Naive B cell (primary cell): ENCODE results near the gene CALML5. TPM values are rescaled to one million over a fixed set of nuclear protein-coding genes. Genes with fewer than 3 reads are reported as not detected.
A peak's percentile ranks its signal among the peaks of the same experiment; 100 is the strongest.

Source experiments
- ATAC-seq, 2 donors: fragments of 150-1000 bp; cut with Tn5 transposase; 2 replicates each; pipeline ENCODE4 v1.10.0; 2021; ENCODE audit warnings: low read depth in 2 of 2, mild to moderate bottlenecking in 2 of 2, moderate library complexity in 2 of 2
- DNase-seq: peaks from one replicate; pipeline ENCODE4 v3.0.0; 2022
- H3K27ac Mint-ChIP-seq, 6 donors: one replicate each; pipeline ENCODE4 v1.8.0; 2020 to 2022; ENCODE audit warnings: mild to moderate bottlenecking in 6 of 6, mixed read lengths in 6 of 6, moderate library complexity in 5 of 6, inconsistent platforms in 2 of 6
- H3K27me3 Mint-ChIP-seq, 3 donors: one replicate each; pipeline ENCODE4 v1.8.0; 2021 to 2022; ENCODE audit warnings: mixed read lengths in 3 of 3, mild to moderate bottlenecking in 1 of 3
- H3K36me3 Mint-ChIP-seq, 2 donors: one replicate each; pipeline ENCODE4 v1.8.0; 2020 to 2022; ENCODE audit warnings: mixed read lengths in 2 of 2, inconsistent platforms in 1 of 2, mild to moderate bottlenecking in 1 of 2
- H3K4me1 Mint-ChIP-seq, 3 donors: one replicate each; pipeline ENCODE4 v1.8.0; 2020 to 2022; ENCODE audit warnings: mixed read lengths in 3 of 3, inconsistent platforms in 1 of 3, mild to moderate bottlenecking in 1 of 3, moderate library complexity in 1 of 3
- H3K4me3 Mint-ChIP-seq, 8 donors: one replicate each; pipeline ENCODE4 v1.8.0; 2020 to 2022; ENCODE audit warnings: mild to moderate bottlenecking in 8 of 8, mixed read lengths in 8 of 8, moderate library complexity in 8 of 8, inconsistent platforms in 2 of 8
- H3K9me3 Mint-ChIP-seq, 7 donors: one replicate each; pipeline ENCODE4 v1.8.0; 2020 to 2022; ENCODE audit warnings: mixed read lengths in 7 of 7, mild to moderate bottlenecking in 5 of 7, inconsistent platforms in 2 of 7, moderate library complexity in 1 of 7
- polyA plus RNA-seq, 6 donors: library from polyadenylated mRNA; unstranded; fragments of 300-500 nt; fragmentation: Illumina TruSeq; gene quantifications; one replicate each; pipeline ENCODE4 v1.2.3, GENCODE V29; 2021; ENCODE audit warnings: low read depth in 6 of 6

Gene CALML5
- polyA plus RNA-seq, 6 donors from 2014 or later = not detected

- ATAC-seq (no peak), DNase-seq (no peak)
- no peaks in the 10 kb centered on the region for H3K36me3 Mint-ChIP-seq
- H3K9me3 Mint-ChIP-seq = peaks cover 0 to under 1% (median 0%) of the 10 kb centered on the region in 7 donors
- peaks cover 0 to 19% (median 11%) of the 10 kb centered on the region in 3 donors for H3K27me3 Mint-ChIP-seq
- H3K4me1 Mint-ChIP-seq = peaks cover 7 to 12% (median 8%) of the 10 kb centered on the region in 3 donors
- H3K4me3 Mint-ChIP-seq = no peak overlapping the region
- H3K27ac Mint-ChIP-seq = peak overlapping the region in 1 of 6 donors; percentile 75
These were observed 12.5 kb downstream of the CALML5 start for GRCh38 chr10:5486853-5487235.

- Mint-ChIP-seq H3K9me3 (no peaks in the 10 kb centered on the region), H3K27me3 (peaks cover 0 to 19% (median 11%) of the 10 kb centered on the region in 3 donors), H3K27ac (no peak overlapping the region), H3K36me3 (no peaks in the 10 kb centered on the region), H3K4me1 (peaks cover 3 to 6% (median 5%) of the 10 kb centered on the region in 3 donors), H3K4me3 (no peak overlapping the region)
- DNase-seq = no peak
- no peak for ATAC-seq
These were observed 13.2 kb downstream of the CALML5 start for GRCh38 chr10:5485948-5486852.

GRCh38 chr10:5485290-5485689 lies 14.1 kb downstream of the CALML5 start:
- ATAC-seq (no peak), DNase-seq (no peak)
- Mint-ChIP-seq H3K27me3 (peaks cover 0 to 19% (median 11%) of the 10 kb centered on the region in 3 donors), H3K36me3 (no peaks in the 10 kb centered on the region), H3K4me1 (peaks cover under 1 to 1% (median under 1%) of the 10 kb centered on the region in 3 donors), H3K27ac (no peak overlapping the region), H3K4me3 (no peak overlapping the region), H3K9me3 (no peaks in the 10 kb centered on the region)

GRCh38 chr10:5484205-5484604 lies 15.2 kb downstream of the CALML5 start:
- H3K4me3 Mint-ChIP-seq = no peak overlapping the region
- no peak for ATAC-seq
- no peaks in the 10 kb centered on the region for H3K9me3 Mint-ChIP-seq
- peaks cover 0 to 19% (median 11%) of the 10 kb centered on the region in 3 donors for H3K27me3 Mint-ChIP-seq
- no peak for DNase-seq
- peaks cover 6 to 11% (median 11%) of the 10 kb centered on the region in 3 donors for H3K4me1 Mint-ChIP-seq
- H3K36me3 Mint-ChIP-seq = no peaks in the 10 kb centered on the region
- H3K27ac Mint-ChIP-seq = no peak overlapping the region

DNA sequence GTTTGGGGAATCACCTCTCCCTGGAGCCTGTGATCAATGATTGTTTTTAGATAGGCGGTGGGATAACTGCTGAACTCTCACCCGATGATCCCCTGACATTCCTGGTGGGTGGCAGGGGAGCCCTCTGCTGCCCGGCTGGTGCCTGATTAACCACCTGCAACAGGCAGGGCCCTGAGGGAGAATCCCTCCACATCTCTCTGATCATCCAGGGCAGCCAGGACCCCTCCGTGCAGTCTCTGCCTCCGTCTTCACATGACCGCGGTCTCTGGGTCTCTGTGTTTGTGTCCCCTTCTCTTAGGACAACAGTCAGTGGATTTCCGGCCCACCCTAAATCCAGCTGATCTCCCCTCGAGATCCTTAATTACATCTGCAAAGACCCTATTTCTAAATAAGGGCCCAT lies 17.4 kb downstream of the CALML5 start:
- H3K9me3 Mint-ChIP-seq = no peaks in the 10 kb centered on the region
- H3K27ac Mint-ChIP-seq = no peak overlapping the region
- H3K27me3 Mint-ChIP-seq = peaks cover 0 to 13% (median 4%) of the 10 kb centered on the region in 3 donors
- peaks cover 6 to 11% (median 11%) of the 10 kb centered on the region in 3 donors for H3K4me1 Mint-ChIP-seq
- H3K4me3 Mint-ChIP-seq = no peak overlapping the region
- ATAC-seq = no peak
- no peaks in the 10 kb centered on the region for H3K36me3 Mint-ChIP-seq
- DNase-seq = no peak

DNA sequence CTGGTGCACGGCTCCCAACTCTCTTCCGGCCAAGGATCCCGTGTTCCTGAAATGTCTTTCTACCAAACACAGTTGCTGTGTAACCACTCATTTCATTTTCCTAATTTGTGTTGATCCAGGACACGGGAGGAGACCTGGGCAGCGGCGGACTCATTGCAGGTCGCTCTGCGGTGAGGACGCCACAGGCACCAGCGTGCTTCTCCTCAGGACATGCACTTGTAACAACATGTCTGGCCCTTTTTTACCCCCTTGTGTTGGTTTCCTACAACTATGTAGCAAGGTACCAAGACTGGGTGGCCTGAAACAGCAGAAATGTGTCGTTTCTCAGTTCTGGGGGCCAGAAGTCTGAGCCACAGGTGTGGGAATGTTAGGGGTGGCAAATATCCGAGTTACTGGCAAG lies 18.2 kb downstream of the CALML5 start:
- no peak for DNase-seq
- Mint-ChIP-seq H3K4me3 (no peak overlapping the region), H3K4me1 (peaks cover 6 to 11% (median 11%) of the 10 kb centered on the region in 3 donors), H3K27ac (peak overlapping the region in 1 of 6 donors; percentile 52), H3K27me3 (peaks cover 0 to 4% (median 0%) of the 10 kb centered on the region in 3 donors), H3K36me3 (no peaks in the 10 kb centered on the region), H3K9me3 (no peaks in the 10 kb centered on the region)
- ATAC-seq = no peak

GRCh38 chr10:5480162-5480941 lies 19.0 kb downstream of the CALML5 start:
- no peaks in the 10 kb centered on the region for H3K27me3 Mint-ChIP-seq
- H3K36me3 Mint-ChIP-seq = no peaks in the 10 kb centered on the region
- DNase-seq (no peak), ATAC-seq (no peak)
- H3K27ac Mint-ChIP-seq = peak overlapping the region in 2 of 6 donors; percentile 44 to 77
- no peaks in the 10 kb centered on the region for H3K9me3 Mint-ChIP-seq
- peak overlapping the region in 1 of 8 donors; percentile 51 for H3K4me3 Mint-ChIP-seq
- H3K4me1 Mint-ChIP-seq = peaks cover 6 to 11% (median 11%) of the 10 kb centered on the region in 3 donors

DNA sequence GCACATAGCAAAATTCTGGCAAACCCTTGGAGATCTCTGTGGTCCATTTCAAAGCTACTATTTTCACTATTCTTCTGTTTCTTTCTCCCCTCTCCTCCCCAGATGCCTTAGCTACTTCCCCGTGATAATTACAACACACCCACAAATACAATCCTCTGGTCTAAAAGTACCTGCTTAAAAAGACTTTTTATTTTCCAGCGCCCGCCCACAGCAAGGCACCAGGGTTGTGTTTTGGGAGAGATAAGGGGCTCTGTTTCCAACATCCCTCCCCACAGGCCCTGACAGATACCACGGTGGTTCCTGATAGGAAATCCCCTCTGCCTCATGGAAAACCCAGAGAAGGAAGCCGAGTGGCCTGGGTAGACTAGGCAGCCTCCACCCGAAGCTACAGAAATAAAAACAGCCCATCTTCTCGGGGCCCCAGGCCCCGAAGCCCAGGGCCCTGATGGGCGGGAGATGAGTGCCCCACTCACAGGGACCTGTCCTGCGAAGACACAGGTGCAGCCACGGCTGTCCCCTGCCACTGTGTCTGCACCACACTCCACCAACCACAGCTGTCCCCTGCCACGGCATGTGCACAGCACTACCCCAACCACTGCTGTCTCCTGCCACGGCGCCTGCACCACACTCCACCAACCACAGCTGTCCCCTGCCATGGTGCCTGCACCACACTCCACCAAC lies 19.7 kb downstream of the CALML5 start:
- Mint-ChIP-seq H3K9me3 (no peaks in the 10 kb centered on the region), H3K27me3 (no peaks in the 10 kb centered on the region), H3K4me1 (peaks cover 6 to 11% (median 11%) of the 10 kb centered on the region in 3 donors), H3K4me3 (peak overlapping the region in 1 of 8 donors; percentile 51), H3K27ac (peak overlapping the region in 1 of 6 donors; percentile 77), H3K36me3 (no peaks in the 10 kb centered on the region)
- DNase-seq (no peak), ATAC-seq (no peak)

DNA sequence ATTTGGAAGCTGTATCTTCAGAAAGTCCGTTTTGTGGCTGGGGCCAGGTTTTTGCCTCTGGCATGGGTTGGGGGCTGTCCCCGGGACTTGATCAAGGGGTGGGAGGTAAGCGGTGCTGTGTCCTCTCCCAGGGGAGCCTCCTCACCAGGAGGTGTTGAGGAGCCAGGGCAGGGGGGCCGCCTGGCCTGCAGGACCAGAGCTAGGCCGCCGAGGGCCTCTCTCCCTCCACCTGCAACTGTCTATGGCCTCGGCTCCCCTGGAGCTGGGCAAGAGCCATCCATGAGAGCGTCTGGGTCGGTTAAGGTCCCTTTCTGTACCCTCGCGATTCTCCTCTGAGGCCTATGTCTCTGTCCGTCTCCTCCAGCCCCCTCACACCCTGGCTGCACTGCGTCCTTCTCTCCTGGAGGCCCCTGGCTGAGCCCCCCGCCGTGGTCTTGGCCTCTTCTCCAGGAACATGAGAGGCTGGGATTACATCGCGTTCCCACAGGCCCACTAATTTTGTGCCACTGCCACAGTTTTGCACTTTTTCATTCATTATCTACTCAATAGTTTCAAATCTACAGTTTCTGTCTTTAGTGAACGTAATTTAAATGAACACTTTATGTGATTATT lies 20.6 kb downstream of the CALML5 start:
- DNase-seq = no peak
- H3K27ac Mint-ChIP-seq = peak overlapping the region in 1 of 6 donors; percentile 13
- H3K4me1 Mint-ChIP-seq = peaks cover 6 to 11% (median 11%) of the 10 kb centered on the region in 3 donors
- no peaks in the 10 kb centered on the region for H3K27me3 Mint-ChIP-seq
- H3K4me3 Mint-ChIP-seq = no peak overlapping the region
- no peaks in the 10 kb centered on the region for H3K36me3 Mint-ChIP-seq
- no peaks in the 10 kb centered on the region for H3K9me3 Mint-ChIP-seq
- ATAC-seq = no peak

DNA sequence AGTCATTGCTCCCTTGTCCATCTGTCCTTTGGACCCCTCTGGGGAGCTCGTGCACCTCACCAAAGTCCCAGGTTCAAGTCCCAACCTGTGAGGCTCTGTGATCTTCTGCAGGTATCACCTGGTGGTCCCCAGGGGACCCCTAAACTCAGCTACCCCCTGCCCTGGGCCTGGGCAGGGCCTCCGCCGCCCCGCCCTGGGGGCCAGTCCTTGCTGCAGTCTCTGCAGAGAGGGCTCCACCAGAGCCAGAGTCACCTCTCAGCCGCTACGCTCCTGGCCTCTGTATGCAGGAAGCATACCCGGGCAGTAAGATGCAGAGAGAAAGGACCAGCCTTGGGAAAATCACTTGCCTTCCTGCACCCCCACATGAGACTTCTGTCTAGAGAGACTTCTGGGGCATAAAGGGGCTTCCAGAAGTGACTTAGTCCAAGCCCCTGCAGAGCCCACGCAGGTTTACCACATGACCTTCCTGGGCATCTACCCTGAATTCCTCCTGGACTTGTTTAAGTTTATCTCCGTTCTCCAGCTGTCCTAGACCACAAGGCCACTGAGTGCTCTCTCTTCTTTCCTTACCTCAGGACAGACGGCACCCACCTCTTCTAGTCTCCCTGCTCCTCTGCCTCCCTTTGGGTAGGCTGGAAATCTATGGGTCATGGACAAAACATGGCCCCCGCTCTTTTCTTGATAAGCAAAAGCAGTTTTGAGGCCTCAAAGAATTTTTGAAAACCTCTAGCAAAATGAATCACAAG lies 21.2 kb downstream of the CALML5 start:
- DNase-seq (no peak), ATAC-seq (no peak)
- Mint-ChIP-seq H3K36me3 (no peaks in the 10 kb centered on the region), H3K27ac (peak overlapping the region in 1 of 6 donors; percentile 13), H3K4me1 (peaks cover 6 to 11% (median 11%) of the 10 kb centered on the region in 3 donors), H3K9me3 (no peaks in the 10 kb centered on the region), H3K4me3 (no peak overlapping the region), H3K27me3 (no peaks in the 10 kb centered on the region)

GRCh38 chr10:5476918-5477525 lies 22.3 kb downstream of the CALML5 start:
- no peak overlapping the region for H3K4me3 Mint-ChIP-seq
- peaks cover 6 to 11% (median 11%) of the 10 kb centered on the region in 3 donors for H3K4me1 Mint-ChIP-seq
- H3K27ac Mint-ChIP-seq = no peak overlapping the region
- ATAC-seq (no peak), DNase-seq (no peak)
- no peaks in the 10 kb centered on the region for H3K36me3 Mint-ChIP-seq
- peaks cover 0 to 2% (median 0%) of the 10 kb centered on the region in 7 donors for H3K9me3 Mint-ChIP-seq
- H3K27me3 Mint-ChIP-seq = no peaks in the 10 kb centered on the region
